ENCODE measurements around the gene TRIM2. TPM values are rescaled to one million over a fixed set of nuclear protein-coding genes. Genes with fewer than 3 reads are reported as not detected.

Gene TRIM2
- total RNA-seq, 2 experiments from 2014 or later: 1.9 to 3.4 TPM

DNA sequence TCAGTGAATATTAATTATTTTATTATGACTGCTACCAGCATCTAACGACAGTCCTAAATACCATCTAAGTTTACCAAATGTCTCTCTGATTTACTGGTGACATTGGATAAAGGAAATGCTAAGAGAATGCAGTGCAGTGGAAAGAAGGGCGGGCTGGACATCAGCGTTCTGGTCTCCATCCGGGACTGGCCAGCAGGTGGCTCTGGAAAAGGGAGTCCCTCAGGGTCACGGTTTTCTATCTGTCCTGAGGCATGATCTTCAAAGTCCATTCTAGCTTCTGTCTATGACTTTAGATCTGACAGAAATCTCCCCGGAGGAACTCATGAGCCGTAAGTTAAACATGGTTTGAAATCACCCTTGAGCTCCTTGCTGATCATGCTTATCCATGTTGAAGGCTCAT, 3.3 kb downstream of the TRIM2 start:
- CTCF ChIA-PET: no interaction called here
- no peak overlapping the region for H3K4me3 Mint-ChIP-seq

DNA sequence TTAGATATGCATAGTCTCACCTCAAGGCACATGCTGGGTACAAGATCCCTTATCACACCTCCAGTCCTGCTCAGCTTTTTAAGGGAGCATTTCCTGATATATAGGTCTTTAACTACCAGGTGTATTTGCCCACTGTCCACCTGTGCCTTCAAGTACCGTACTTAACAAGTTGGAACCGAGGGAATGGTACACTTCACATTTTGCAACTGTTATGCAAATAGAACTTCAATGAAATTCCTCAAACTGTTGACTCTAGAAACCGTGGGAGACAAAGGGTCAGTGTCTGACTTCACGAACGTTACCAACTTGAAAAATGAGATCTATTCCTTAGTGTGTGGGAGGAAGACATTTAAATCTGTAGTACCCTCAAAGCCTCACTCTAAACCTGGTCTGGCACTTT, 5.2 kb downstream of the TRIM2 start:
- ATAC-seq (ENCODE audit: poor library complexity): no peak
- Histone ChIP-seq H3K9me3 (ENCODE audit: control insufficient read depth in 1 of 2, insufficient read depth in 1 of 2, low read length in 2 of 2) (no peaks in the 10 kb centered on the region), H3K27ac (ENCODE audit: low read depth in 1 of 2, low read length in 2 of 2) (no peak overlapping the region), H3K36me3 (ENCODE audit: insufficient read depth, low read length) (no peaks in the 10 kb centered on the region), H3K27me3 (ENCODE audit: control insufficient read depth in 1 of 2, insufficient read depth in 2 of 2, low read length in 2 of 2) (no peaks in the 10 kb centered on the region), H3K4me1 (ENCODE audit: insufficient read depth, low read length) (peaks cover 27% of the 10 kb centered on the region), H3K4me3 (ENCODE audit: low read length) (no peak overlapping the region)
- Mint-ChIP-seq H3K27ac (no peak overlapping the region), H3K36me3 (ENCODE audit: low read depth) (no peaks in the 10 kb centered on the region), H3K4me3 (no peak overlapping the region), H3K9me3 (no peaks in the 10 kb centered on the region), H3K27me3 (no peaks in the 10 kb centered on the region), H3K4me1 (ENCODE audit: low read depth) (peaks cover 28% of the 10 kb centered on the region)
- no peak for DNase-seq
- POLR2A ChIA-PET: no interaction called here
- intact Hi-C loops (cut with DNase I, micrococcal nuclease): loop anchor here in 1 of 2 experiments (5.0 kb wide), 1 partner anchor 57 kb away; no protein-coding TSS in a partner anchor
- no peak for TF ChIP-seq CTCF (IDR thresholded peaks at IDR 0.05)
- CTCF ChIA-PET: no interaction called here

More for the DNA sequence above, 3.3 kb downstream of the TRIM2 start:
- Mint-ChIP-seq H3K27me3 (no peaks in the 10 kb centered on the region), H3K36me3 (ENCODE audit: low read depth) (no peaks in the 10 kb centered on the region), H3K27ac (no peak overlapping the region), H3K4me1 (ENCODE audit: low read depth) (peaks cover 34% of the 10 kb centered on the region), H3K9me3 (no peaks in the 10 kb centered on the region)
- Histone ChIP-seq H3K36me3 (ENCODE audit: insufficient read depth, low read length) (no peaks in the 10 kb centered on the region), H3K9me3 (ENCODE audit: control insufficient read depth in 1 of 2, insufficient read depth in 1 of 2, low read length in 2 of 2) (no peaks in the 10 kb centered on the region), H3K4me3 (ENCODE audit: low read length) (no peak overlapping the region), H3K27me3 (ENCODE audit: control insufficient read depth in 1 of 2, insufficient read depth in 2 of 2, low read length in 2 of 2) (no peaks in the 10 kb centered on the region), H3K27ac (ENCODE audit: low read depth in 1 of 2, low read length in 2 of 2) (no peak overlapping the region), H3K4me1 (ENCODE audit: insufficient read depth, low read length) (peaks cover 31% of the 10 kb centered on the region)
- ATAC-seq (ENCODE audit: poor library complexity) (no peak), DNase-seq (no peak)
- TF ChIP-seq CTCF (IDR thresholded peaks at IDR 0.05): no peak
- POLR2A ChIA-PET: no interaction called here
- intact Hi-C loops (cut with DNase I, micrococcal nuclease): loop anchor here in 1 of 2 experiments (5.0 kb wide), 1 partner anchor 55 kb away; no protein-coding TSS in a partner anchor

DNA sequence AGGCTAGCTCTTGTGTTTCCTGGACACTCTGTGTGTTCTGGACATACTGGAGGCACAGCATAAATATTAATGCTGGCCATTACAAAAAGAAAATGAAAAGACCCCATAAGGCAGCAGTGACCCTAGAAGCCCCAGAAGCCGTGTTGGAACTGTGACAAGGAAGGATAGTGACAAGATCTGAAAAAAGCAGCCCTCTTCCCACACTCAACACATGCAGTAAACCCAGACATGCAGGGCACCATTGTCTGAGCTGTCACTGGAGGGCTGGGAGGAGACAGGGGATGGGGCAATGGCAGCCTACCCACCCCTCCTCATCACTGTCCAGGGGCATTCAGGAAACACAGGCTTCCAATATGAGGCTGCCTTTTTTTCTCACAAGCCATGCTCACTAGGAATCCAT, 6.5 kb downstream of the TRIM2 start:
- no peaks in the 10 kb centered on the region for H3K27me3 Mint-ChIP-seq
- no peaks in the 10 kb centered on the region for H3K27me3 ChIP-seq (ENCODE audit: control insufficient read depth in 1 of 2, insufficient read depth in 2 of 2, low read length in 2 of 2)
- H3K9me3 ChIP-seq (ENCODE audit: control insufficient read depth in 1 of 2, insufficient read depth in 1 of 2, low read length in 2 of 2): no peaks in the 10 kb centered on the region
- ATAC-seq (ENCODE audit: poor library complexity) (no peak), DNase-seq (no peak)
- CTCF ChIA-PET: no interaction called here
- intact Hi-C loops (cut with DNase I, micrococcal nuclease): no loop called here
- peaks cover 15% of the 10 kb centered on the region for H3K4me1 Mint-ChIP-seq (ENCODE audit: low read depth)
- no peak overlapping the region for H3K4me3 Mint-ChIP-seq
- no peak overlapping the region for H3K27ac Mint-ChIP-seq
- H3K9me3 Mint-ChIP-seq: no peaks in the 10 kb centered on the region
- no peaks in the 10 kb centered on the region for H3K36me3 ChIP-seq (ENCODE audit: insufficient read depth, low read length)
- H3K27ac ChIP-seq (ENCODE audit: low read depth in 1 of 2, low read length in 2 of 2): no peak overlapping the region
- H3K4me3 ChIP-seq (ENCODE audit: low read length): no peak overlapping the region
- peaks cover 15% of the 10 kb centered on the region for H3K4me1 ChIP-seq (ENCODE audit: insufficient read depth, low read length)
- H3K36me3 Mint-ChIP-seq (ENCODE audit: low read depth): no peaks in the 10 kb centered on the region
- POLR2A ChIA-PET: no interaction called here
- no peak for TF ChIP-seq CTCF (IDR thresholded peaks at IDR 0.05)
